GM19328 (cell line): ENCODE data around the gene FGD4.
A peak's percentile ranks its signal among the peaks of the same experiment; 100 is the strongest.

ENCODE experiments used
- ATAC-seq: cut with Tn5 transposase; IDR thresholded peaks from one replicate; pipeline ENCODE4 v1.9.1; 2021; ENCODE audit warnings: mild to moderate bottlenecking, moderate library complexity; ENCODE audit not compliant: unreplicated experiment

The FGD4 gene

GRCh38 chr12:32399370-32400113, at the start of gene FGD4:
FGD4 (plus strand) TSS chr12:32399558.
- peak; percentile 75 for ATAC-seq

DNA sequence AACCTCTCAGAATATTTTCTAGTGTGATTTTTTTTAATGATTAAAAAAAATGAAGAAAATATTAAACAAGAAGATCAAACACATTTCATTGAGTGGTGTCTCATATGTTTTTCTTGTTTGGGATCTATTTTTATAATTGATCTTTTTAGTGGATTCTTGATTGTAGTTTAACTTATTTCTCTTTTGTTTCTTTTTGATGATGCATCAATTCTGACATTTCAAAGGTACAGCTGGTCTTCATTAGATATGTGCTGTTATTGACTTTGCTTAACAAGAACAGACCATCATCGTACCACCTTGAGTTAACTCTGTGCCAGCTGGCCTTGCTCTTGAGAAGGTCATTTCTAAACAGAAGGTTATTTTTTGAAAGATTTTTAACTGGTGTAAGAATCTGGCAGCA, 45.8 kb upstream of the FGD4 start:
- ATAC-seq, result no peak

GRCh38 chr12:32357601-32358249, 41.6 kb upstream of the FGD4 start:
- no peak for ATAC-seq

DNA sequence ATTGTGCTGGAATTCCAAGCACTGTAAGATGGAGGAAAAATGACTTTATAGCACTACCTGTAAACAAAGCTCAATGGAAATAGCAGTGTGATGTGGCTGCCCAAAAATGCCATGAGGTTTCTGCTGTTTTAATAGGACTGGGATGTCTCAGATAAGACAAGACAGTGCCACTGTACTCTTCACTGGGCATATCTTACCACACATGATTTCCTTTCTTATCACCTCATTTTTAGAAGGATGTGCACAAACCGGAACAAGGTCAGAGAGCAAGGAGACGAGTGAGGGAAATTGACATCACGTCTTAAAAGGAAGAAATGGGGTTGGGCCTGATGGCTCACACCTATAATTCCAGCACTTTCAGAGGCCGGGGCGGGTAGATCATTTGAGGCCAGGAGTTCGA, 38.4 kb upstream of the FGD4 start:
- ATAC-seq, result no peak

GRCh38 chr12:32362892-32363291, 36.5 kb upstream of the FGD4 start:
- ATAC-seq, result no peak

DNA sequence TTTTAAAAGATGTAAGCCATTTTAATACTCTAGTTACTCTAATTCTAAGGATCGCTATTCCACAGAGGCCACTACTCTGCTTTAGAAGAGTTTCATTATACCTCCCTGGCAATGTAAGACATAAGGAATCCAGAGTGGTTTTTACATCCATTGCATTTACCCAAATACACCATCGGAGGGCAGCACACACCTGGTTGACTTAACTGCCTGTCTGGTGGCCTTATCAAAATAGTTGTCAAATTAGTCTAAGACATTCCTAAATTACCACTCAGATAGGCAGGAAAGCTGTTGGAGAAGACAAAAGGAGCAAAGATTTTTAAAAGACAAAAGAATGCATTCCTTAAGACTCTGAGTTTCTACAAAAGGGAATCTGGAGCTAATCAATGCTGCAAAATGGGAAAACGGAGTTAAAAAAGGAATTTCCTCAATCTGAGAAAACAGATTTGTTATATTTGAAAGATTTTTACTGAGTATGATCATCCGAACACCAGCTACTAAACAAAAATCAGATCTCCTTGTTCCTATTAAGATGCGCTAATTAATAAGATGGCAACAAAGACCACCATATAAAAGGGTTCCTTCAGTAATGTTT, 33.8 kb upstream of the FGD4 start:
- ATAC-seq, result no peak

GRCh38 chr12:32366714-32367113, 32.6 kb upstream of the FGD4 start:
- ATAC-seq, result no peak

DNA sequence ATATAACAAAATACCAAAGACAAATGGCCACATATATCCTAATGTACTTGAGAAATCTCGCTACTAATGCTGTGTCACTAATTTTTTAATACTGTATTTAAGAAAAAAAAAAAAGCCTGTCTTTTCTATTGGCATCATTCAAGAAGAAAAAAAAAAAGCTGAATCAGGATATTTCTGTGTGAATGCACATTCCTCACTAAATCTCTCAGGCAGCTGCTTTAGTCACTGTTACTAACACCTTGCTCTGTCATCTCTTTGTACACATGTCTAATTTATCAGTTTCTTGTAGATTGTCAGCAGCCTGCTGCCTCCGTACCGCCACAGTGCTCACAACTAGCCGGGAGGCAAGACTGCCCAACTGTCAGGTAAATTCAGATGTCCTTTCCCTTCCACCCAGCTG, 32.0 kb upstream of the FGD4 start:
- ATAC-seq, result no peak

DNA sequence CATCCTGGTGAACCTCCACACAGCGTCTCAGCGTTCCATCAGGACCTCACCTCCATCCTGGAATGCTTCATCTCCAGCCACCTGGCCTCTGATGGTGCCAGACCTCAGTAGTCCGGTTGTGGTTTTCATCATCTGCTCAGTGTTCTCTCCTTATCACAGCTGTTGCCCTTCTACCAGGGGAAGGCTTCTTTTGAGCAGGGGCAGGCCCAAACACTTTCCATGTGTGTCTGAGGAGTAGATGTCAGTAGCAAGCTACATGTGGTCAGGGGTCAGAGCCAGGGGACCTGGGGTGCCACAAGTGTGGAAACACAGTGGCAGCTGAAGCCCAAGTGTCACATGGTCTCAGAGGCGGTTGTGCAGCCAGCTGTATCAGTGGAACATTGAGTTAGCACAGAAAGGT, 30.2 kb upstream of the FGD4 start:
- no peak for ATAC-seq

- ATAC-seq, result no peak
Observed at GRCh38 chr12:32377344-32378055, 21.9 kb upstream of the FGD4 start.

- no peak for ATAC-seq
Observed at GRCh38 chr12:32379213-32379612, 20.1 kb upstream of the FGD4 start.

DNA sequence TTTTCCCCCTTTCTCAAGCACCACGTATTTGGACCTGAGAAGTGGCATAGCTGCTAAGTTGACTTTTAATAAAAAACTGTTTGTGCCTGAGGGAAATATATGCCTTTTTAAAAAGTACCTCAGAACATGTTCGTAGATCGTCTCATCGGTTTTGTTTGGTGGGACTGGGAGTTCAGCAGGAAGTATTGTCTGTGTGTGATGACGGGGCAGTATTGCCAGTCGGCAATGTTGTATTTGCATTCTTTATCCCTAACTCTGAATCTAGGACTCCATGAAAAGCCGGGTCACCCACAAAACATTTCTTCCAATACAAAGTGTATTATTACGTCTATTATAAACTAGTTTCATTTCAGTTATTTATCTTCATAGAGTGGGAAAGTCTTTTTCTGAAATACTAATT, 19.7 kb upstream of the FGD4 start:
- ATAC-seq, result no peak

GRCh38 chr12:32382226-32382625, 17.1 kb upstream of the FGD4 start:
- no peak for ATAC-seq

GRCh38 chr12:32390572-32391219, 8.7 kb upstream of the FGD4 start:
- no peak for ATAC-seq

GRCh38 chr12:32395026-32395425, 4.3 kb upstream of the FGD4 start:
- no peak for ATAC-seq

- ATAC-seq, result no peak
Observed at GRCh38 chr12:32397696-32398095, 1.7 kb upstream of the FGD4 start.

DNA sequence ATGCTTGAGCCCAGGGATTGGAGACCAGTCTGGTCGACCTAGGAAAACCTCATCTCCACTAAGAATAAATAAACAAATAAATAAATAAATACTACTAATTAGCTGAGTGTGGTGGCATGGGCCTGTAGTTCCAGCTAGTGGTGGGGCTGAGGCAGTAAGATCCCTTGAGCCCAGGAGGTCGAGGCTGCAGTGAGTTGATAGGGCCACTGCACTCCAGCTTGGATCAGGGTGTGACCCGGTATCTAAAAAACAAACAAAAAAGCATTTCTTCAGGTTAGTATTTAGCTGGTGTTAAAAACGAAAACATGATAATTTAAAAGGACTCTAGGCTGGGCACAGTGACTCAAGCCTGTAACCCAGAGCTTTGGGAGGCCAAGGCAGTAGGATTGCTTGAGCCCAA, 1.2 kb upstream of the FGD4 start:
- ATAC-seq, result no peak

GRCh38 chr12:32398816-32399369, 465 bp upstream of the FGD4 start:
- ATAC-seq, result no peak

GRCh38 chr12:32400114-32400672, 835 bp downstream of the FGD4 start:
- ATAC-seq, result no peak

DNA sequence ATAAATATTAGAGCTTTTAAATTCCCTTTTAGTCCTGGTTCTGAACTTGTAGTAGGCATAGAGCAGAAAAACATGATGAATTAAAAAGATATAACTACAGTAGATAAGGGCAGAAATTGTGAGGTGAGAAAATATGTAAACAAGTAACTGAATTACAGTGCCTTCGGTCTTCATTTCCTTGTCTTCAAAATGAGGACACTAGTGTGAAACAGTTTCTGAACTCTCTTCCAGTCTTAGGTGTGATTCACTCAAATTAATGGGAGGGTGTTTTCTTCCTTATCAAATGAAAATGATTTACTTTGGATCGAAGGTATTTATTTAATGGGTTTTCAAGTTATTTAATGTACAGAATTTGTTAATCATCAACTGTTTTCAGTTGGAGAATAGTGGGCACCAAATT, 1.5 kb downstream of the FGD4 start:
- ATAC-seq, result no peak

GRCh38 chr12:32402170-32402569, 2.8 kb downstream of the FGD4 start:
- no peak for ATAC-seq
